Activated CD8-positive, alpha-beta memory T cell treated with anti-CD3 and anti-CD28 coated beads for 24 hours (primary cell): ENCODE measurements around the gene POLG2.
"Not testable (repeated sequence)": the region's sequence is repeated elsewhere in the genome, so short reads cannot be mapped to it uniquely, and the experiment has no call there.

Experiments
- DNase-seq: peaks from one replicate; pipeline ENCODE4 v3.0.0-alpha.2; 2020

POLG2 gene

GRCh38 chr17:64505340-64506200, 8.7 kb upstream of the POLG2 start:
- DNase-seq = peak; percentile 91

- DNase-seq = no peak
Measured at GRCh38 chr17:64504769-64505339, 8.0 kb upstream of the POLG2 start.

GRCh38 chr17:64503821-64504768, 7.2 kb upstream of the POLG2 start:
- DNase-seq = no peak

GRCh38 chr17:64503341-64503740, 6.5 kb upstream of the POLG2 start:
- no peak for DNase-seq

GRCh38 chr17:64502809-64503208, 6.0 kb upstream of the POLG2 start:
- no peak for DNase-seq

GRCh38 chr17:64502021-64502420, 5.2 kb upstream of the POLG2 start:
- no peak for DNase-seq

GRCh38 chr17:64500862-64501765, 4.3 kb upstream of the POLG2 start:
- DNase-seq = no peak

- no peak for DNase-seq
Measured at GRCh38 chr17:64500487-64500859, 3.6 kb upstream of the POLG2 start.

- no peak for DNase-seq
Measured at GRCh38 chr17:64499805-64500486, 3.1 kb upstream of the POLG2 start.

- DNase-seq = no peak
Measured at GRCh38 chr17:64498308-64499203, 1.7 kb upstream of the POLG2 start.

- DNase-seq = peak; percentile 84
Measured at GRCh38 chr17:64497565-64498035, 746 bp upstream of the POLG2 start.

GRCh38 chr17:64496348-64496785, 487 bp downstream of the POLG2 start:
- no peak for DNase-seq

GRCh38 chr17:64495300-64495699, 1.6 kb downstream of the POLG2 start:
- DNase-seq = not testable (repeated sequence)

- DNase-seq = no peak
Measured at GRCh38 chr17:64494121-64494520, 2.7 kb downstream of the POLG2 start.

- DNase-seq = no peak
Measured at GRCh38 chr17:64492481-64493109, 4.3 kb downstream of the POLG2 start.

GRCh38 chr17:64491994-64492393, 4.9 kb downstream of the POLG2 start:
- no peak for DNase-seq

- DNase-seq = no peak
Measured at GRCh38 chr17:64491034-64491860, 5.6 kb downstream of the POLG2 start.

- no peak for DNase-seq
Measured at GRCh38 chr17:64488301-64488700, 8.6 kb downstream of the POLG2 start.

GRCh38 chr17:64484380-64484779, 12.5 kb downstream of the POLG2 start:
- no peak for DNase-seq
